GM12878 (cell line): ENCODE results near the gene F12.

ENCODE experiments used
- CHD2 ChIP-seq: IDR thresholded peaks from 2 replicates; pipeline ENCODE4 v1.6.1; 2011; ENCODE audit warnings: low read depth, low read length, improper control_type of control experiment, borderline replicate concordance
- DPF2 ChIP-seq: fragments of 450-650 bp; IDR thresholded peaks from 2 replicates; pipeline ENCODE4 v1.6.1; 2017; ENCODE audit warnings: mild to moderate bottlenecking
- EGR1 ChIP-seq, 2 experiments: IDR thresholded peaks; 1 replicate in 1 of 2; 2 replicates in 1 of 2; pipeline ENCODE4 v1.6.1; 2011 to 2012; ENCODE audit warnings: low read depth in 2 of 2, low read length in 2 of 2, borderline replicate concordance in 1 of 2, mild to moderate bottlenecking in 1 of 2, moderate library complexity in 1 of 2
- EP300 ChIP-seq, 2 experiments: fragments of 150-350 bp in 1 of 2; IDR thresholded peaks; 2 replicates each; pipeline ENCODE4 v1.6.1; 2011 to 2012; ENCODE audit warnings: low read depth in 2 of 2, low read length in 2 of 2, borderline replicate concordance in 1 of 2, improper control_type of control experiment in 1 of 2, inconsistent platforms in 1 of 2; ENCODE audit not compliant: control insufficient read depth in 1 of 2
- ESRRA ChIP-seq: IDR thresholded peaks from 2 replicates; pipeline ENCODE4 v1.6.1; 2012; ENCODE audit warnings: mild to moderate bottlenecking, low read length, improper control_type of control experiment
- PAX5 ChIP-seq: IDR thresholded peaks from 2 replicates; pipeline ENCODE4 v1.6.1; 2011; ENCODE audit warnings: low read depth, low read length, borderline replicate concordance
- RFX5 ChIP-seq: IDR thresholded peaks from 2 replicates; pipeline ENCODE4 v1.6.1; 2011; ENCODE audit warnings: low read depth, low read length, improper control_type of control experiment
- SIN3A ChIP-seq: IDR thresholded peaks from 2 replicates; pipeline ENCODE4 v1.6.1; 2012; ENCODE audit warnings: low read depth, low read length, improper control_type of control experiment
- TF ChIP-seq, protein P1 (sequence below), 3 experiments: IDR thresholded peaks in 2 of 3; conservative IDR thresholded peaks in 1 of 3; 2 replicates each; pipeline ENCODE4 v1.5.1; 2011; ENCODE audit warnings: low read depth in 3 of 3, low read length in 3 of 3, mild to moderate bottlenecking in 3 of 3, control low read depth in 2 of 3, moderate library complexity in 2 of 3, inconsistent platforms in 1 of 3, mixed read lengths in 1 of 3; ENCODE audit not compliant: control insufficient read depth in 2 of 3, insufficient read depth in 1 of 3; ENCODE audit errors: extremely low read depth in 1 of 3
- TF ChIP-seq, protein P2 (sequence below): fragments of 450-650 bp; IDR thresholded peaks from 2 replicates; pipeline ENCODE4 v1.6.1; 2017; ENCODE audit warnings: mild to moderate bottlenecking
- TF ChIP-seq, protein P3 (sequence below): fragments of 450-650 bp; IDR thresholded peaks from 2 replicates; pipeline ENCODE4 v1.6.1; 2017; ENCODE audit warnings: mild to moderate bottlenecking, low read depth, inconsistent platforms; ENCODE audit not compliant: poor library complexity, severe bottlenecking
- TF ChIP-seq, protein P4 (sequence below): fragments of 450-650 bp; IDR thresholded peaks from 2 replicates; pipeline ENCODE4 v1.6.1; 2017; ENCODE audit warnings: mild to moderate bottlenecking, moderate library complexity
- TF ChIP-seq, protein P5 (sequence below): IDR thresholded peaks from 2 replicates; pipeline ENCODE4 v1.6.1; 2011; ENCODE audit warnings: borderline replicate concordance, low read depth, mild to moderate bottlenecking, moderate library complexity, low read length; ENCODE audit not compliant: insufficient read depth, poor library complexity, severe bottlenecking

DNA sequence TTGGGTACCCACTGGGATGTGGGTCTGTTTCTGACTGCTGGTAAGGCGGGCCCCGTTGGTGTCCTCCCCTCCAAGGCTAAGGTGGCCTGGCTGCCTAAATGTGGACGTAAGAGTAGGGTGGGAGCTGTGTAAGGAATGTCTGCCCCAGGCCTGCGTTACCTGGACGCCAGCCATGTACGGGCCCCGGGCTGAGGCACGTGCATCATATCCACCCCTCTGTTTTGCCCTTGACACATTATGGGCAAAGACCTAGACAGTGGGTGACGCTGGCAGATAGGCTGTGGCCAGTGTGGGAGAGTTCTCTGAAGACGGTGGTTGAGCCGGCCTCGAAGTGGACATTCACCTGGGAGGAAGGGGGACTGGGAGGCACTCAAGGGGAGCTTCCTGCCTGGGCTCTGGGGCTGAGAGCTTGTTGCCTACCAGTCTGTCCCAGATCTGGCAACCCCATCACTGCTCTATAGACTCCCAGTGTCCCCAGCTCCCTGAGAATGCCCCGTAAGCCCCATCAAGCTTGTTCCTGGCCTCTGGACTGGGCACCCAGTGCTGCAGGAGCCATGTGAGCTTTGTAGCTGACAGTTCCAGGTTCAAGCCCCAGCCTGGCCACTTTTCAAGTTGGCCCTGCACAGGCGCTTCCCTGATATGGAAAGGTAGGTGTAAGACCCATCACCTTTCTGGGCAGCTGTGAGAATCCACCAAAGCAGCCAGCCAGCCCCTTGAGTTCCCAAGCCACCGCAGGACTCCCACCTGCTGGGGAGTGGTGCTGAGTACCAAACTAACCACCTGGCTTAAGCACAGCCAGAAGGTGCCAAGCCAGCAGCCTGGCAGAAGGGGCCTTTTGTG lies 34.0 kb upstream of the F12 start:
- no peak for TF ChIP-seq SIN3A
- no peak for TF ChIP-seq RFX5
- TF ChIP-seq, protein P1, sequence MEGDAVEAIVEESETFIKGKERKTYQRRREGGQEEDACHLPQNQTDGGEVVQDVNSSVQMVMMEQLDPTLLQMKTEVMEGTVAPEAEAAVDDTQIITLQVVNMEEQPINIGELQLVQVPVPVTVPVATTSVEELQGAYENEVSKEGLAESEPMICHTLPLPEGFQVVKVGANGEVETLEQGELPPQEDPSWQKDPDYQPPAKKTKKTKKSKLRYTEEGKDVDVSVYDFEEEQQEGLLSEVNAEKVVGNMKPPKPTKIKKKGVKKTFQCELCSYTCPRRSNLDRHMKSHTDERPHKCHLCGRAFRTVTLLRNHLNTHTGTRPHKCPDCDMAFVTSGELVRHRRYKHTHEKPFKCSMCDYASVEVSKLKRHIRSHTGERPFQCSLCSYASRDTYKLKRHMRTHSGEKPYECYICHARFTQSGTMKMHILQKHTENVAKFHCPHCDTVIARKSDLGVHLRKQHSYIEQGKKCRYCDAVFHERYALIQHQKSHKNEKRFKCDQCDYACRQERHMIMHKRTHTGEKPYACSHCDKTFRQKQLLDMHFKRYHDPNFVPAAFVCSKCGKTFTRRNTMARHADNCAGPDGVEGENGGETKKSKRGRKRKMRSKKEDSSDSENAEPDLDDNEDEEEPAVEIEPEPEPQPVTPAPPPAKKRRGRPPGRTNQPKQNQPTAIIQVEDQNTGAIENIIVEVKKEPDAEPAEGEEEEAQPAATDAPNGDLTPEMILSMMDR (IDR thresholded peaks at IDR 0.05 in 2 of 3, conservative IDR thresholded peaks at IDR 0.05 in 1 of 3; ENCODE audit: control insufficient read depth in 2 of 3, extremely low read depth in 1 of 3, insufficient read depth in 1 of 3, low read depth in 3 of 3, low read length in 3 of 3) = no peak
- TF ChIP-seq, protein P2, sequence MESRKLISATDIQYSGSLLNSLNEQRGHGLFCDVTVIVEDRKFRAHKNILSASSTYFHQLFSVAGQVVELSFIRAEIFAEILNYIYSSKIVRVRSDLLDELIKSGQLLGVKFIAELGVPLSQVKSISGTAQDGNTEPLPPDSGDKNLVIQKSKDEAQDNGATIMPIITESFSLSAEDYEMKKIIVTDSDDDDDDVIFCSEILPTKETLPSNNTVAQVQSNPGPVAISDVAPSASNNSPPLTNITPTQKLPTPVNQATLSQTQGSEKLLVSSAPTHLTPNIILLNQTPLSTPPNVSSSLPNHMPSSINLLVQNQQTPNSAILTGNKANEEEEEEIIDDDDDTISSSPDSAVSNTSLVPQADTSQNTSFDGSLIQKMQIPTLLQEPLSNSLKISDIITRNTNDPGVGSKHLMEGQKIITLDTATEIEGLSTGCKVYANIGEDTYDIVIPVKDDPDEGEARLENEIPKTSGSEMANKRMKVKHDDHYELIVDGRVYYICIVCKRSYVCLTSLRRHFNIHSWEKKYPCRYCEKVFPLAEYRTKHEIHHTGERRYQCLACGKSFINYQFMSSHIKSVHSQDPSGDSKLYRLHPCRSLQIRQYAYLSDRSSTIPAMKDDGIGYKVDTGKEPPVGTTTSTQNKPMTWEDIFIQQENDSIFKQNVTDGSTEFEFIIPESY = no peak
- TF ChIP-seq EGR1 (IDR thresholded peaks at IDR 0.05; ENCODE audit: borderline replicate concordance in 1 of 2, low read depth in 2 of 2, low read length in 2 of 2) = no peak
- TF ChIP-seq, protein P3, sequence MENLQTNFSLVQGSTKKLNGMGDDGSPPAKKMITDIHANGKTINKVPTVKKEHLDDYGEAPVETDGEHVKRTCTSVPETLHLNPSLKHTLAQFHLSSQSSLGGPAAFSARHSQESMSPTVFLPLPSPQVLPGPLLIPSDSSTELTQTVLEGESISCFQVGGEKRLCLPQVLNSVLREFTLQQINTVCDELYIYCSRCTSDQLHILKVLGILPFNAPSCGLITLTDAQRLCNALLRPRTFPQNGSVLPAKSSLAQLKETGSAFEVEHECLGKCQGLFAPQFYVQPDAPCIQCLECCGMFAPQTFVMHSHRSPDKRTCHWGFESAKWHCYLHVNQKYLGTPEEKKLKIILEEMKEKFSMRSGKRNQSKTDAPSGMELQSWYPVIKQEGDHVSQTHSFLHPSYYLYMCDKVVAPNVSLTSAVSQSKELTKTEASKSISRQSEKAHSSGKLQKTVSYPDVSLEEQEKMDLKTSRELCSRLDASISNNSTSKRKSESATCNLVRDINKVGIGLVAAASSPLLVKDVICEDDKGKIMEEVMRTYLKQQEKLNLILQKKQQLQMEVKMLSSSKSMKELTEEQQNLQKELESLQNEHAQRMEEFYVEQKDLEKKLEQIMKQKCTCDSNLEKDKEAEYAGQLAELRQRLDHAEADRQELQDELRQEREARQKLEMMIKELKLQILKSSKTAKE = no peak
- TF ChIP-seq, protein P4, sequence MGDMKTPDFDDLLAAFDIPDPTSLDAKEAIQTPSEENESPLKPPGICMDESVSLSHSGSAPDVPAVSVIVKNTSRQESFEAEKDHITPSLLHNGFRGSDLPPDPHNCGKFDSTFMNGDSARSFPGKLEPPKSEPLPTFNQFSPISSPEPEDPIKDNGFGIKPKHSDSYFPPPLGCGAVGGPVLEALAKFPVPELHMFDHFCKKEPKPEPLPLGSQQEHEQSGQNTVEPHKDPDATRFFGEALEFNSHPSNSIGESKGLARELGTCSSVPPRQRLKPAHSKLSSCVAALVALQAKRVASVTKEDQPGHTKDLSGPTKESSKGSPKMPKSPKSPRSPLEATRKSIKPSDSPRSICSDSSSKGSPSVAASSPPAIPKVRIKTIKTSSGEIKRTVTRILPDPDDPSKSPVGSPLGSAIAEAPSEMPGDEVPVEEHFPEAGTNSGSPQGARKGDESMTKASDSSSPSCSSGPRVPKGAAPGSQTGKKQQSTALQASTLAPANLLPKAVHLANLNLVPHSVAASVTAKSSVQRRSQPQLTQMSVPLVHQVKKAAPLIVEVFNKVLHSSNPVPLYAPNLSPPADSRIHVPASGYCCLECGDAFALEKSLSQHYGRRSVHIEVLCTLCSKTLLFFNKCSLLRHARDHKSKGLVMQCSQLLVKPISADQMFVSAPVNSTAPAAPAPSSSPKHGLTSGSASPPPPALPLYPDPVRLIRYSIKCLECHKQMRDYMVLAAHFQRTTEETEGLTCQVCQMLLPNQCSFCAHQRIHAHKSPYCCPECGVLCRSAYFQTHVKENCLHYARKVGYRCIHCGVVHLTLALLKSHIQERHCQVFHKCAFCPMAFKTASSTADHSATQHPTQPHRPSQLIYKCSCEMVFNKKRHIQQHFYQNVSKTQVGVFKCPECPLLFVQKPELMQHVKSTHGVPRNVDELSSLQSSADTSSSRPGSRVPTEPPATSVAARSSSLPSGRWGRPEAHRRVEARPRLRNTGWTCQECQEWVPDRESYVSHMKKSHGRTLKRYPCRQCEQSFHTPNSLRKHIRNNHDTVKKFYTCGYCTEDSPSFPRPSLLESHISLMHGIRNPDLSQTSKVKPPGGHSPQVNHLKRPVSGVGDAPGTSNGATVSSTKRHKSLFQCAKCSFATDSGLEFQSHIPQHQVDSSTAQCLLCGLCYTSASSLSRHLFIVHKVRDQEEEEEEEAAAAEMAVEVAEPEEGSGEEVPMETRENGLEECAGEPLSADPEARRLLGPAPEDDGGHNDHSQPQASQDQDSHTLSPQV = no peak
- no peak for TF ChIP-seq EP300 (IDR thresholded peaks at IDR 0.05; ENCODE audit: borderline replicate concordance in 1 of 2, control insufficient read depth in 1 of 2, low read depth in 2 of 2, low read length in 2 of 2)
- no peak for TF ChIP-seq DPF2
- TF ChIP-seq, protein P5, sequence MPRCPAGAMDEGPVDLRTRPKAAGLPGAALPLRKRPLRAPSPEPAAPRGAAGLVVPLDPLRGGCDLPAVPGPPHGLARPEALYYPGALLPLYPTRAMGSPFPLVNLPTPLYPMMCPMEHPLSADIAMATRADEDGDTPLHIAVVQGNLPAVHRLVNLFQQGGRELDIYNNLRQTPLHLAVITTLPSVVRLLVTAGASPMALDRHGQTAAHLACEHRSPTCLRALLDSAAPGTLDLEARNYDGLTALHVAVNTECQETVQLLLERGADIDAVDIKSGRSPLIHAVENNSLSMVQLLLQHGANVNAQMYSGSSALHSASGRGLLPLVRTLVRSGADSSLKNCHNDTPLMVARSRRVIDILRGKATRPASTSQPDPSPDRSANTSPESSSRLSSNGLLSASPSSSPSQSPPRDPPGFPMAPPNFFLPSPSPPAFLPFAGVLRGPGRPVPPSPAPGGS = no peak
- TF ChIP-seq ESRRA = no peak
- no peak for TF ChIP-seq PAX5
- no peak for TF ChIP-seq CHD2
